Panc1 (cell line): Measurements from ENCODE around the gene VPS16. TPM values are rescaled to one million over a fixed set of nuclear protein-coding genes. Genes with fewer than 3 reads are reported as not detected.

ENCODE experiments used
- ATAC-seq: fragments of 200-7000 bp; cut with Tn5 transposase; 2 replicates; pipeline ENCODE4 v1.9.1; 2020; ENCODE audit warnings: mild to moderate bottlenecking, moderate library complexity
- BruUV-seq: library from RNA; stranded (reverse); fragments of 400-500 nt; replicated peaks from 2 replicates; lab custom pipeline; 2021; lab: Mats Ljungman, UMichigan
- CTCF ChIA-PET: fragments of 300-600 bp; sonication (Branson Sonifier 250); formaldehyde crosslinking; loops from one replicate; lab custom pipeline; 2022; ENCODE audit warnings: antibody characterized with exemption; lab: Charles Lee
- POLR2A ChIA-PET: fragments of 300-600 bp; sonication (Branson Sonifier 250); formaldehyde crosslinking; loops from one replicate; lab custom pipeline; 2022; ENCODE audit warnings: antibody characterized with exemption; lab: Charles Lee
- DNase-seq: peaks from one replicate; pipeline ENCODE4 v3.0.0-alpha.2; 2010; ENCODE audit warnings: low read depth, low spot score
- H3K27ac ChIP-seq: 2 replicates; pipeline ENCODE4 v1.5.1; 2011; ENCODE audit warnings: mild to moderate bottlenecking, low read length, inconsistent platforms
- H3K27me3 ChIP-seq: fragments of 200-500 bp; sonication (Bioruptor generic); 2 replicates; pipeline ENCODE4 v1.6.0; 2014; ENCODE audit warnings: low read length, inconsistent platforms; ENCODE audit not compliant: control insufficient read depth, insufficient read depth
- H3K36me3 ChIP-seq: fragments of 200-500 bp; sonication (Bioruptor generic); 2 replicates; pipeline ENCODE4 v1.5.1; 2014; ENCODE audit warnings: inconsistent platforms, mild to moderate bottlenecking, low read length, moderate library complexity; ENCODE audit not compliant: control insufficient read depth, insufficient read depth
- H3K4me1 ChIP-seq: 2 replicates; pipeline ENCODE4 v1.5.1; 2011; ENCODE audit warnings: inconsistent platforms, mild to moderate bottlenecking, low read length, moderate library complexity; ENCODE audit not compliant: control insufficient read depth, insufficient read depth
- H3K4me3 ChIP-seq, 2 experiments: 2 replicates each; pipeline ENCODE4 v1.5.1; 2011 to 2012; ENCODE audit warnings: low read depth in 2 of 2, low read length in 2 of 2, mild to moderate bottlenecking in 2 of 2, inconsistent platforms in 1 of 2, moderate library complexity in 1 of 2
- H3K9me3 ChIP-seq: fragments of 200-500 bp; sonication (Bioruptor generic); 2 replicates; pipeline ENCODE4 v1.5.1; 2014; ENCODE audit warnings: low read depth, mild to moderate bottlenecking, inconsistent platforms, low read length, moderate library complexity; ENCODE audit not compliant: control insufficient read depth, insufficient read depth
- POLR2AphosphoS5 ChIP-seq: IDR thresholded peaks from 2 replicates; pipeline ENCODE4 v1.6.1; 2012; ENCODE audit warnings: mild to moderate bottlenecking, low read depth, low read length, moderate library complexity
- SIN3A ChIP-seq: IDR thresholded peaks from 2 replicates; pipeline ENCODE4 v1.6.1; 2012; ENCODE audit warnings: low read depth, mild to moderate bottlenecking, low read length, moderate library complexity, borderline replicate concordance; ENCODE audit not compliant: insufficient read depth
- TCF7L2 ChIP-seq: IDR thresholded peaks from 2 replicates; pipeline ENCODE4 v1.6.1; 2011; ENCODE audit warnings: mild to moderate bottlenecking, low read depth, low read length, inconsistent platforms
- in situ Hi-C: cut with HindIII; loops from 2 replicates; pipeline ENCODE4 v1.10.0; 2016; ENCODE audit warnings: low sequenced_read_pairs, low pct_unique_long_range_greater_than_20kb
- intact Hi-C: fragments of 100-400 bp; cut with micrococcal nuclease; formaldehyde crosslinking; loops from one replicate; pipeline ENCODE4 v1.10.0; 2022; ENCODE audit not compliant: unreplicated experiment
- total RNA-seq: library from RNA; stranded (reverse); gene quantifications from one replicate; pipeline ENCODE4 v1.2.1, GENCODE V29; 2021; ENCODE audit not compliant: unreplicated experiment
- TF ChIP-seq, protein P1 (sequence below): fragments of 450-650 bp; IDR thresholded peaks from 2 replicates; pipeline ENCODE4 v1.5.1; 2017; ENCODE audit warnings: mild to moderate bottlenecking
- TF ChIP-seq, protein P2 (sequence below), 2 experiments: IDR thresholded peaks; 2 replicates each; pipeline ENCODE4 v1.6.1; 2011 to 2012; ENCODE audit warnings: low read depth in 2 of 2, control low read depth in 1 of 2, low read length in 1 of 2, mild to moderate bottlenecking in 1 of 2, moderate library complexity in 1 of 2; ENCODE audit not compliant: insufficient read depth in 1 of 2

The VPS16 gene
- total RNA-seq, 1 experiment from 2014 or later, result 35.3 TPM

DNA sequence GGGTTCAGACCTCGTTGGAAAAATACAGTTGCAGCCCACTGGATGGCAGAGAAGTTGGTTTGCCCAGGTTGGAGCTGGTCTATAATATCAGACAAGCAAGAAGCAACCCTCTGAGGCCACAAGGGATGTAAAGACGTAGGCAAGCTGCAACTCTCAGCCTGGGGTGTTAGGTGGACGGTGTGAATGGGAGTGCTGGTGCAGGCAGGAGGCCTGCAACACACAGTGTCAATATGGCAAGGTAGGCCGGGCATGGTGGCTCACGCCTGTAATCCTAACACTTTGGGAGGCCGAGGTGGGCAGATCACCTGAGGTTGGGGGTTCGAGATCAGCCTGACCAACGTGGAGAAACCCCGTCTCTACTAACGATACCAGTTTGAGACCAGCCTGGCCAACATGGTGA lies 10.5 kb downstream of the VPS16 start:
- Histone ChIP-seq H3K4me1 (no peaks in the 10 kb centered on the region), H3K27me3 (no peaks in the 10 kb centered on the region), H3K9me3 (no peaks in the 10 kb centered on the region), H3K27ac (no peak overlapping the region), H3K4me3 (no peak overlapping the region), H3K36me3 (no peaks in the 10 kb centered on the region)
- intact Hi-C loops (loop anchor here (5.0 kb wide), 1 partner anchor 164 kb away; no protein-coding TSS in a partner anchor), in situ Hi-C loops (no loop called here)
- POLR2A ChIA-PET, result interaction anchor here (0.6 kb wide), 1 partner anchor 50 kb away, joined by 7 read pairs; no protein-coding TSS in a partner anchor
- no peak for ATAC-seq
- TF ChIP-seq SIN3A, result no peak
- TF ChIP-seq, protein P1, sequence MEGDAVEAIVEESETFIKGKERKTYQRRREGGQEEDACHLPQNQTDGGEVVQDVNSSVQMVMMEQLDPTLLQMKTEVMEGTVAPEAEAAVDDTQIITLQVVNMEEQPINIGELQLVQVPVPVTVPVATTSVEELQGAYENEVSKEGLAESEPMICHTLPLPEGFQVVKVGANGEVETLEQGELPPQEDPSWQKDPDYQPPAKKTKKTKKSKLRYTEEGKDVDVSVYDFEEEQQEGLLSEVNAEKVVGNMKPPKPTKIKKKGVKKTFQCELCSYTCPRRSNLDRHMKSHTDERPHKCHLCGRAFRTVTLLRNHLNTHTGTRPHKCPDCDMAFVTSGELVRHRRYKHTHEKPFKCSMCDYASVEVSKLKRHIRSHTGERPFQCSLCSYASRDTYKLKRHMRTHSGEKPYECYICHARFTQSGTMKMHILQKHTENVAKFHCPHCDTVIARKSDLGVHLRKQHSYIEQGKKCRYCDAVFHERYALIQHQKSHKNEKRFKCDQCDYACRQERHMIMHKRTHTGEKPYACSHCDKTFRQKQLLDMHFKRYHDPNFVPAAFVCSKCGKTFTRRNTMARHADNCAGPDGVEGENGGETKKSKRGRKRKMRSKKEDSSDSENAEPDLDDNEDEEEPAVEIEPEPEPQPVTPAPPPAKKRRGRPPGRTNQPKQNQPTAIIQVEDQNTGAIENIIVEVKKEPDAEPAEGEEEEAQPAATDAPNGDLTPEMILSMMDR, result no peak
- no peak for TF ChIP-seq TCF7L2
- TF ChIP-seq, protein P2, sequence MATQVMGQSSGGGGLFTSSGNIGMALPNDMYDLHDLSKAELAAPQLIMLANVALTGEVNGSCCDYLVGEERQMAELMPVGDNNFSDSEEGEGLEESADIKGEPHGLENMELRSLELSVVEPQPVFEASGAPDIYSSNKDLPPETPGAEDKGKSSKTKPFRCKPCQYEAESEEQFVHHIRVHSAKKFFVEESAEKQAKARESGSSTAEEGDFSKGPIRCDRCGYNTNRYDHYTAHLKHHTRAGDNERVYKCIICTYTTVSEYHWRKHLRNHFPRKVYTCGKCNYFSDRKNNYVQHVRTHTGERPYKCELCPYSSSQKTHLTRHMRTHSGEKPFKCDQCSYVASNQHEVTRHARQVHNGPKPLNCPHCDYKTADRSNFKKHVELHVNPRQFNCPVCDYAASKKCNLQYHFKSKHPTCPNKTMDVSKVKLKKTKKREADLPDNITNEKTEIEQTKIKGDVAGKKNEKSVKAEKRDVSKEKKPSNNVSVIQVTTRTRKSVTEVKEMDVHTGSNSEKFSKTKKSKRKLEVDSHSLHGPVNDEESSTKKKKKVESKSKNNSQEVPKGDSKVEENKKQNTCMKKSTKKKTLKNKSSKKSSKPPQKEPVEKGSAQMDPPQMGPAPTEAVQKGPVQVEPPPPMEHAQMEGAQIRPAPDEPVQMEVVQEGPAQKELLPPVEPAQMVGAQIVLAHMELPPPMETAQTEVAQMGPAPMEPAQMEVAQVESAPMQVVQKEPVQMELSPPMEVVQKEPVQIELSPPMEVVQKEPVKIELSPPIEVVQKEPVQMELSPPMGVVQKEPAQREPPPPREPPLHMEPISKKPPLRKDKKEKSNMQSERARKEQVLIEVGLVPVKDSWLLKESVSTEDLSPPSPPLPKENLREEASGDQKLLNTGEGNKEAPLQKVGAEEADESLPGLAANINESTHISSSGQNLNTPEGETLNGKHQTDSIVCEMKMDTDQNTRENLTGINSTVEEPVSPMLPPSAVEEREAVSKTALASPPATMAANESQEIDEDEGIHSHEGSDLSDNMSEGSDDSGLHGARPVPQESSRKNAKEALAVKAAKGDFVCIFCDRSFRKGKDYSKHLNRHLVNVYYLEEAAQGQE (IDR thresholded peaks at IDR 0.05; ENCODE audit: insufficient read depth in 1 of 2, low read depth in 2 of 2, low read length in 1 of 2), result no peak
- TF ChIP-seq POLR2AphosphoS5, result no peak
- CTCF ChIA-PET, result interaction anchor here (0.6 kb wide), 1 partner anchor 338 kb away, joined by 3 read pairs; no protein-coding TSS in a partner anchor
- BruUV-seq, result no TSS peak
- DNase-seq, result no peak

DNA sequence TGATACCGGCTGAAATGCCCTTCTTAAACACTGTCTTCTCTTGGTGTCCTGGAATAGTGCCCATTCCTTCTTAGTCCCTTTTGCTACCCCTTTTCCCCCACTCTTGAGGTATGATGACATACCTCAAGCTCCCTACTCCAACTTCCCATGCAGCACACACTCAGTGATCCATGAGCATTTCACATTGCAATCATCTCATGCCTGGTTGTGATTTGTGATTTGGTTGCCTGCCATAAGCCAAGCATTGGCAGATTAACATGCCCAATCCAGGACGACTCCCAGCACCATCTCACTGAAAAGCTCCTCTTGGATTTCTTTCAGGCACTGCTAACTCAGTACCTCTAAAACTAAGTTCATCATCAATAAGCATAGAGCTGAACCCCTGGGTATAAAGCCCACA lies 18.0 kb downstream of the VPS16 start:
- intact Hi-C loops (no loop called here), in situ Hi-C loops (no loop called here)
- H3K9me3 ChIP-seq, result no peaks in the 10 kb centered on the region
- BruUV-seq, result no TSS peak
- no peak for DNase-seq
- no peak for ATAC-seq
- H3K4me1 ChIP-seq, result no peaks in the 10 kb centered on the region
- H3K27me3 ChIP-seq, result no peaks in the 10 kb centered on the region
- ChIA-PET POLR2A (no interaction called here), CTCF (no interaction called here)
- H3K4me3 ChIP-seq, result no peak overlapping the region
- no peaks in the 10 kb centered on the region for H3K36me3 ChIP-seq
- TF ChIP-seq, protein P2 (IDR thresholded peaks at IDR 0.05; ENCODE audit: insufficient read depth in 1 of 2, low read depth in 2 of 2, low read length in 1 of 2), result no peak
- TF ChIP-seq, protein P1, result no peak
- TF ChIP-seq TCF7L2 (no peak), SIN3A (no peak), POLR2AphosphoS5 (no peak)
- H3K27ac ChIP-seq, result no peak overlapping the region
